A549 treated with Hydrocortisone at 1 μM for 4 hours (cell line): ENCODE measurements around the gene CLDND2. TPM values are rescaled to one million over a fixed set of nuclear protein-coding genes. Genes with fewer than 3 reads are reported as not detected.

ENCODE experiments used
- total RNA-seq: library from RNA; stranded (reverse); fragments of 200-300 nt; extraction: Qiagen RNA extraction; gene quantifications from 5 replicates; pipeline ENCODE4 v1.2.3, GENCODE V29; 2022

Gene CLDND2
- total RNA-seq = 3.7 to 13.8 TPM (median 12.5 TPM) in 5 replicates

GRCh38 chr19:51368366-51369282 is at the start of gene CLDND2:
Gene CLDND2 (minus strand): TSS chr19:51369003. CDS start chr19:51368577, 426 bp downstream.

GRCh38 chr19:51417107-51417809 is 48.5 kb upstream of the CLDND2 start, which contains the start of gene SIGLEC10:
Gene SIGLEC10 (minus strand): TSS chr19:51417642. CDS start chr19:51417581, 61 bp downstream.

GRCh38 chr19:51387924-51388389 is 19.2 kb upstream of the CLDND2 start, which contains the start of gene LIM2:
Gene LIM2 (minus strand): TSS chr19:51387974. CDS start chr19:51387443, 531 bp downstream.

GRCh38 chr19:51372649-51373504 is 4.1 kb upstream of the CLDND2 start, which contains the start of gene NKG7:
Gene NKG7 (minus strand): TSS chr19:51372654. CDS start chr19:51372535, 119 bp downstream.

GRCh38 chr19:51365965-51366388 is 2.8 kb downstream of the CLDND2 start, which contains the start of gene ETFB:
Gene ETFB (minus strand): TSS chr19:51366388. CDS start chr19:51366326, 62 bp downstream.

GRCh38 chr19:51341976-51342580 is 26.7 kb downstream of the CLDND2 start, which contains the start of gene VSIG10L:
Gene VSIG10L (minus strand): TSS chr19:51342139. CDS start chr19:51342124, 15 bp downstream.

Other genes with a start within 250 kb of the CLDND2 start
- gene SIGLEC9, start 244.1 kb downstream of the CLDND2 start, total RNA-seq = 0.17 TPM in 1 of 5 replicates, not detected in the others
- not detected in 5 replicates for gene SIGLEC7, start 226.7 kb downstream of the CLDND2 start, total RNA-seq
- 0.14 to 0.22 TPM in 2 of 5 replicates, not detected in the others for gene CD33, start 143.9 kb downstream of the CLDND2 start, total RNA-seq
- not detected in 5 replicates for gene SIGLECL1, start 117.9 kb downstream of the CLDND2 start, total RNA-seq
- 0.03 to 0.14 TPM (median 0.06 TPM) in 3 of 5 replicates, not detected in the others for gene IGLON5, start 57.4 kb downstream of the CLDND2 start, total RNA-seq
- gene VSIG10L, start 26.9 kb downstream of the CLDND2 start, total RNA-seq = 11.6 to 16.8 TPM (median 14.1 TPM) in 5 replicates
- 230 to 256 TPM (median 244 TPM) in 5 replicates for gene ETFB, start 2.6 kb downstream of the CLDND2 start, total RNA-seq
- gene NKG7, start 3.7 kb upstream of the CLDND2 start, total RNA-seq = not detected in 5 replicates
- not detected in 5 replicates for gene LIM2, start 19.0 kb upstream of the CLDND2 start, total RNA-seq
- not detected in 5 replicates for gene C19orf84, start 21.6 kb upstream of the CLDND2 start, total RNA-seq
- gene SIGLEC10, start 48.6 kb upstream of the CLDND2 start, total RNA-seq = 0.03 to 0.08 TPM (median 0.07 TPM) in 3 of 5 replicates, not detected in the others
- not detected in 5 replicates for gene SIGLEC8, start 89.5 kb upstream of the CLDND2 start, total RNA-seq
- gene CEACAM18, start 109.5 kb upstream of the CLDND2 start, total RNA-seq = not detected in 5 replicates
- not detected in 5 replicates for gene SIGLEC12, start 132.8 kb upstream of the CLDND2 start, total RNA-seq
- not detected in 5 replicates for gene SIGLEC6, start 162.7 kb upstream of the CLDND2 start, total RNA-seq
- 3.1 to 4.5 TPM (median 3.9 TPM) in 5 replicates for gene ZNF175, start 202.3 kb upstream of the CLDND2 start, total RNA-seq